Activated CD4-positive, alpha-beta T cell treated with anti-CD3 and anti-CD28 coated beads for 4 hours (primary cell): ENCODE results near the gene KCMF1.

Experiments used
- DNase-seq, 2 donors: peaks; one replicate each; pipeline ENCODE4 v3.0.0-alpha.2; 2020

The KCMF1 gene

GRCh38 chr2:85032621-85033020, 61.7 kb downstream of the KCMF1 start:
- no peak for DNase-seq

DNA sequence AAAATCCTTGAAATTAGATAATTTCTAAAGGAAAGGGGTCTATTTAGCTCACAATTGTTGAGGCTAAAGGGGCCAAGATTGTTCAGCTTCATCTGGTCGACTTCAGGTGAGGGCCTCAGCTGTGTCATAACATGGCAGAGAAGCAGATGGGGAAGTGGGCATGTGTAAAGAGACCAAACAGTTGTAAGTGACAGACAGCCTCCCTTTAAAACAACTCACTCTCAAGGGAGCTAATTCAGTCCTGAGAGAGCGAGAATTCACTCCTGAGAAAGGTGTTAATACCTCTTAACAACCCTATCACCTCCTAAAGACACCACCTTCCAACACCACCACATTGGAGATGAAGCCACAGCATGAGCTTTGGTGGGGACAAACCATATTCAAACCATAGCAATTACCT, 62.4 kb downstream of the KCMF1 start:
- no peak for DNase-seq

DNA sequence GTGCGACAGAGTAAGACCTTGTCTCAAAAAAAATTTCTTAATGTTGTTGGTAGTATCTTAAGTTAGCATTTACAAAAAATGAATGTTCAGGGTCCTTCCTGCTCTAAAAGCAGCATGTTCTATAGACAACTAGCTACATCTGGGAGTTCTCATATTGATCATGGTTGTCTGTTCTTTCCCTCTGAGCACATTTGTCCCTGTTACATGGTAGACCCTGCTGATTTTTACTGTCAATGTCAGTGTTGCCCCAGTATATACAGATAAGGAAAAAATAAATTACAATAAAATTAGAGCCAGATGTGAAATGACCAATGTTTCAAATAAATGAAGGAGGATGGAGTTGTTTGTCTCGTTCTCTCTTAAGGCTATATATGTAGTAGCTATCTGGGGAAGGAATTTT, 63.2 kb downstream of the KCMF1 start:
- DNase-seq: no peak

GRCh38 chr2:85037622-85038021, 66.7 kb downstream of the KCMF1 start:
- no peak for DNase-seq

GRCh38 chr2:85042330-85042729, 71.4 kb downstream of the KCMF1 start:
- DNase-seq: no peak

DNA sequence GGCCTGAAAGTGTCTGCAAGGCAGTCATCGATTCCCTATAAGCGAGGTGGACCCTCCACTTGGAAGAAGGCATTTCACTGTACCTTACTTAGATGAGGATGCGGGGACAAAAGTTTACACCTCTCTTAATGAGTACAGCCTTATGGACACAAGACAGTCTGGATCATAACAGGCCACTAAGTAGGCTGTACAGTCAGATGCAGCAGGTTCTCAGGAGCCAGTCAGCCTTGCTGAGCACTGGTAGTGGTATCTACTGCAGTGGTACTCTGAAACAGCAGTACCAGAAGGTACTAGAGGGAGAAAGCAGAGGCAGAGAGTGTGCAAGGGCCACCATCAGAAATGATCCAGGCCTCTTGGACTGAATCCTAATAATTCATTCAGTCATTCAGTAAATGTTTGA, 77.6 kb downstream of the KCMF1 start:
- no peak for DNase-seq

DNA sequence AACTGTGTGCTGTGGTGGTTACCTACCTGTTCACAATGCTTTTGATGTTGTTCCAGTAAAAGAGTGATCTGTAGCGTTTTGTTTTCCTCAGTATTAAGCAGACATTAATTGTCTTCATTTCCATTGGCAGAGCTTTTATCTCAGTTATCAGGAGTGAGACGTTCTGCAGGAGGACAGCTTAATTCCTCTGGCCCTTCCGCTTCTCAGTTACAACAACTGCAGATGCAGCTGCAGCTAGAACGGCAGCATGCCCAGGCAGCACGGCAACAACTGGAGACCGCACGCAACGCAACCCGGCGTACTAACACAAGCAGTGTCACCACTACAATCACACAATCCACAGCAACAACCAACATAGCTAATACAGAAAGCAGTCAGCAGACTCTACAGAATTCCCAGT, 78.3 kb downstream of the KCMF1 start:
- DNase-seq: no peak

DNA sequence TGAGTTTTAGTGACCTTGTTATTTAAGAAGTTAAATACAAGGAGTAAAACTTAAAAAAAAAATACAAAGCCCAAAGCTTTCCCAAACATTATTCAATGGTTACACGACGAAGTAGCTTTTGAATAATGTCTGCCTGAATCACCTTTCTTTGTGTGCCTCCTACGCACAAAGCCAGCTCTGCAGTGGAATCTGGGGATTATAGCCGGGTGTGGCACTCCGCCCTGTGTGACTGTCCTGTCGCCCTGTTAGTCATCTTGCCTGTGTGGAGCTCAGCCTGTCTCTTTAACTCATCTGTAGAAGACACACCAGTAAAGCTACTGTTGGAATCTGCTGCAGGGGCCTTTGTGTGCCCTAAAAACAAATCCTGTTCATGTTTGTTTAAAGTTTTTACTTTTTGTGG, 82.8 kb downstream of the KCMF1 start:
- no peak for DNase-seq

DNA sequence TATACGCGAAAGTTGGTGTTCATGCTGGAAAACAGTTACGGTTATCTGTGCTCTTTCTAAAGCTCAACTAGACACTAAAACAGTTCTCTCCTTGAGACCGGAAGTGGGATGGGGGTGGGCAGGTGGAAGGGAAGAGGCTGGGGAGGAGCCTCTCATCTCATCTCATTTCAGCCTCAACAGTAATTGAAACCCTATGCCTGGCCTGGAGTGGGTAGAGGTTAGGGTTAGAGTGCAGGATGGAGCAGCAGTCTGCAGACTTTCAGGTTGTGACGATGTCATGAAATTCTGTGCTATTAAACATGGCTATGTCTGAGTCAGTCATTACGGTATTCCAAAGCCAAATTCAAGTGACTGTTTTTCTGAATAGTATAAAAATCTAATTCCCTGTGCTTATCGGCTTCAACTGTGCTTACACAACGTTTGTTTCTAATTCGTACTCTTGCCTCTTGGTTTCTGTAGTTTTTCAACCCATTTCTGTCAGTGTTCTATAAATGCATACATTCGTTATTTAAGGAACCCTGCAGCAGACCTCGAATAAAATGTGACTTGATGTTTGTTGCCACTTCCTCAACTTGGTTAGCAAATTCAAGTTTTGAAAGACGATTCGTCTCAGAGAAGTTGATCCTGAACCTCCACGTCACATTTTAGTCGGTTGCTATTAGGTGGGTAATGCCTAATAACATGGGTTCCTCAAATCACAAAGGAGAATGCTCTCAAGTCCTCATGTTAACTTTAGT, 86.4 kb downstream of the KCMF1 start:
- DNase-seq: no peak

DNA sequence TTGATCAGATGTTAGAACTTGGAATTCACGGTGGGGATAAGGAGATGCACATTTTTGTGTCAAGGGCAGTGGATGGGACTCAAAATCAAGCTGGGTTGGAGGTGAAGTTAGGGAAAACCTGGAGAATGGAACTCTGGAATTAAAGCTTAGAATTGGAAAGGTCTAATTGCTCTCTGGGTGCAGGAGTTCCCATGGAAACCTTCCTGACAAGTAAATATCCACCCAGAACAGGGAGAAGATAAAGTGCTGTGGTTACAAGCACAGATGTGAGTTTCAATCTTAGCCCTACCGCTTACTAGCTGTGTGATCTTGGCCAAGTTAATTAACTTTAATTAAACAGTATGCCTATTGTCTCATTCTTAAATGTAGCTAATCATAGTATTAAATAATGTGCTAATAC, 90.9 kb downstream of the KCMF1 start:
- no peak for DNase-seq

GRCh38 chr2:85062565-85062964, 91.6 kb downstream of the KCMF1 start:
- no peak for DNase-seq

- no peak for DNase-seq
These were observed 93.1 kb downstream of the KCMF1 start for GRCh38 chr2:85063981-85064599.

- no peak for DNase-seq
These were observed 94.1 kb downstream of the KCMF1 start for GRCh38 chr2:85064927-85065577.

DNA sequence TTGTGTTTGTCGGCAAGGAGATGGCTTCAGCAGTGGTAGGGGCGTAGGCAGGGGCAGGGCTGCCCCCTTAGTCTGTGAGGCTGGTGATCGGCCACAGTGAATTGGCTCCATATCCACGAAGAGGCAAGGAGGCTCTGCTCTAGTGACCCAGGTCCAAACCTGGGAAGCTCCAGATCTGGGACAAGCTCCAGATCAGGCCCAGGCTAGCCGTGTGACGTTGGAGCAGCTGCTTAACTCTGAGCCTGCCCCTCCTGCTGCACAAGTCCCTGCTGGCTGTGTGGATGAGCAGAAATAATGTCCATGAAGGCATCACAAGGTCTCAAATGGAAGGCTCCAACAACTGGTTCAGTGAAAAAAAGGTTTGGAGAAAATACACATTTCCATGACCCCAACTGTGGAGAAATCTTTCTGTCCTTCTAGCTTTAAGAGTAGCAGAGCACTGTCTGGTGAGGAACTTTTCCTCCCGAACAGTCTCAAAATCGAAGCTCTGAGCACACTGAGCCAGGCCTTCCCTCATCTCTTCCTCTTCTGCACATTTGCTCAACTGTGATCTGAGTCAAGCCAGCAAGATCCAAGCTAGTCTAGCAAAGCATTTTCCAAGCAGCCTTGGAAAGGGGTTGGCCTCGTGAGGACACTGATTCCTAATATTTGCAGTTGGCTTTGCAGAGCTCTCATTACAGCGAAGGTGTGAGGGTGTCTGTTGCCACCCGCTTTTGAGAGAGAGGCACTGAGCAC, 95.2 kb downstream of the KCMF1 start:
- no peak for DNase-seq

- peak; percentile 10 for DNase-seq
These were observed 96.0 kb downstream of the KCMF1 start for GRCh38 chr2:85066874-85067351.

DNA sequence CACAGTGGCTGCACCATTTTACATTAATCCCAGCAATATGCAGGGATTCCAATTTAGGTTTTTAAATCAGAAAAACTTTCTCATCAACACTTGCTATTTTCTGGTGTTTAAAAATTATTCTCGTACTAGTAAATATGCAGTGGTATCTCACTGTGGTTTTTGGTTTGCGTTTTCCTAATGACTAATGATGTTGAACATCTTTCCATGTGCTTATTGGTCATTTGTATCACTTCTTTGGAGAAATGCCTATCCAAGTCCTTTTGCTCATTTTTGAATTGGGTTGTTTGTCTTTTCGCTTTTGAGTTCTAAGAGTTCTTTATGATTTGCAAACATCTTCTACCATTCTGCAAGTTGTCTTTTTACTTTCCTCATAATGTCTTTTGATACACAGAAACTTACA, 100.1 kb downstream of the KCMF1 start:
- DNase-seq: no peak

- DNase-seq: no peak
These were observed 102.1 kb downstream of the KCMF1 start for GRCh38 chr2:85073033-85073432.

- DNase-seq: no peak
These were observed 105.8 kb downstream of the KCMF1 start for GRCh38 chr2:85076618-85077274.

DNA sequence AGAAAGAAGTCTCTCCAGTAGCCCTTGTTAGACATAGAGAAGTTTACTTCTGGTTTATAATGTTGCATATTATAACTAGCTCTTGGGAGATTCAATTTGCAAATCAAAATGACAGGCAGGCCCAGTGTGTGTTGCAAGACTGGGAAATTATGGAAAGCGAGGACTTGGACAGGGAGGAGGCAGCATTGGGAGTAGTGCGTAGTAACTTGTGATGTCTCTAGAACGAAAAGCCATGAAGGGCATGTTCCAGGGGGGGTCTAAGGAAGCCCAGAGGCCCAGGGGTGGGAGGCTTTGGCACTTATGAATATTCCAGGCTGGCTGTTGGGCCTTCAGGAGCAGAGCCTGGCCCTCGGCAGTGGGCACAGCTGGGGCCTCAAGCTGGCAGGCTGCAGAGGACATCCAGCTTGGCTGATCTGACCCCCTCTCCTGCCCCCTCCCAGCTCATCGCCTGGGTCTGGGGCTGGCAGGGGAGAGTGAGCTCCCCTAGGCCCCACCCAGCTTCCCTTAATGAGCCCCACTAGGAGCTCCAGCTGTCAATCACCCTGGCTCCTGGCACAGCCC, 107.0 kb downstream of the KCMF1 start:
- DNase-seq: no peak

- DNase-seq: no peak
These were observed 107.6 kb downstream of the KCMF1 start for GRCh38 chr2:85078536-85078935.

GRCh38 chr2:85083092-85083491, 112.1 kb downstream of the KCMF1 start:
- no peak for DNase-seq

GRCh38 chr2:85085563-85085962, 114.6 kb downstream of the KCMF1 start:
- no peak for DNase-seq

- DNase-seq: no peak
These were observed 116.6 kb downstream of the KCMF1 start for GRCh38 chr2:85087541-85087940.
